OCI-LY1 (cell line): ENCODE data around the gene PRPF6.

ENCODE experiments used
- H2AFZ ChIP-seq: fragments of 200-600 bp; sonication (generic), shearing (Covaris generic); 2 replicates; pipeline ENCODE4 v1.6.0; 2014; ENCODE audit warnings: antibody characterized with exemption, mild to moderate bottlenecking, low read length
- H3F3A ChIP-seq: fragments of 200-600 bp; sonication (generic), shearing (Covaris generic); 2 replicates; pipeline ENCODE4 v1.6.0; 2014; ENCODE audit warnings: mild to moderate bottlenecking, antibody characterized with exemption, low read length, moderate library complexity; ENCODE audit not compliant: insufficient read depth
- H3K27ac ChIP-seq: fragments of 200-600 bp; sonication (generic); 2 replicates; pipeline ENCODE4 v1.5.1; 2014; ENCODE audit warnings: low read length, mixed run types, mild to moderate bottlenecking, low read depth; ENCODE audit not compliant: poor library complexity, severe bottlenecking
- H3K27me3 ChIP-seq: fragments of 200-600 bp; sonication (generic); 2 replicates; pipeline ENCODE4 v1.6.0; 2014; ENCODE audit warnings: antibody characterized with exemption, mild to moderate bottlenecking, low read length, moderate library complexity; ENCODE audit not compliant: insufficient read depth
- H3K36me3 ChIP-seq: fragments of 200-600 bp; sonication (generic); 2 replicates; pipeline ENCODE4 v1.6.1; 2014; ENCODE audit warnings: mild to moderate bottlenecking, antibody characterized with exemption, low read length, moderate library complexity, mixed read lengths; ENCODE audit not compliant: insufficient read depth
- H3K4me1 ChIP-seq: fragments of 200-600 bp; sonication (generic); 2 replicates; pipeline ENCODE4 v1.5.1; 2014; ENCODE audit warnings: mild to moderate bottlenecking, low read length, moderate library complexity; ENCODE audit not compliant: insufficient read depth, severe bottlenecking
- H3K4me2 ChIP-seq: fragments of 200-600 bp; sonication (generic), shearing (Covaris generic); 2 replicates; pipeline ENCODE4 v1.6.1; 2014; ENCODE audit warnings: low read length
- H3K4me3 ChIP-seq: fragments of 200-600 bp; sonication (generic); 2 replicates; pipeline ENCODE4 v1.5.1; 2014; ENCODE audit warnings: low read length, low read depth, mild to moderate bottlenecking, mixed read lengths; ENCODE audit not compliant: poor library complexity, severe bottlenecking
- H3K79me2 ChIP-seq: fragments of 200-600 bp; shearing (Covaris generic); 2 replicates; pipeline ENCODE4 v1.6.1; 2016; ENCODE audit warnings: mixed run types, low read length, mixed read lengths; ENCODE audit not compliant: insufficient read depth
- H3K9ac ChIP-seq: fragments of 200-600 bp; sonication (generic), shearing (Covaris generic); 2 replicates; pipeline ENCODE4 v1.6.1; 2014; ENCODE audit warnings: mild to moderate bottlenecking, low read length, mixed read lengths
- H3K9me2 ChIP-seq: fragments of 200-600 bp; sonication (generic), shearing (Covaris generic); 2 replicates; pipeline ENCODE4 v1.6.1; 2014; ENCODE audit warnings: low read depth, mild to moderate bottlenecking, low read length, mixed read lengths
- H3K9me3 ChIP-seq: fragments of 200-600 bp; shearing (Covaris generic); 2 replicates; pipeline ENCODE4 v1.6.1; 2014; ENCODE audit warnings: low read length, mixed read lengths
- H4K20me1 ChIP-seq: fragments of 200-600 bp; sonication (generic), shearing (Covaris generic); 2 replicates; pipeline ENCODE4 v1.6.0; 2016; ENCODE audit warnings: mild to moderate bottlenecking, low read length; ENCODE audit not compliant: insufficient read depth
- CTCF ChIP-seq: fragments of 200-600 bp; sonication (generic), shearing (Covaris generic); IDR thresholded peaks from 2 replicates; pipeline ENCODE4 v1.5.1; 2017; ENCODE audit warnings: mild to moderate bottlenecking, antibody characterized with exemption, low read length, moderate library complexity, mixed read lengths
- EZH2 ChIP-seq: fragments of 200-600 bp; sonication (generic), shearing (Covaris generic); IDR thresholded peaks from 2 replicates; pipeline ENCODE4 v1.8.0; 2017; ENCODE audit warnings: borderline replicate concordance, mixed run types, mild to moderate bottlenecking, antibody characterized with exemption, low read length, moderate library complexity, mixed read lengths

Gene PRPF6

GRCh38 chr20:63933646-63934045, 47.3 kb upstream of the PRPF6 start:
- no peak overlapping the region for H3K9ac ChIP-seq
- H2AFZ ChIP-seq = no peak overlapping the region
- H3F3A ChIP-seq = no peaks in the 10 kb centered on the region
- no peak overlapping the region for H3K27ac ChIP-seq
- no peak overlapping the region for H3K4me2 ChIP-seq
- no peaks in the 10 kb centered on the region for H3K9me2 ChIP-seq
- no peaks in the 10 kb centered on the region for H3K79me2 ChIP-seq
- H4K20me1 ChIP-seq = no peaks in the 10 kb centered on the region
- H3K36me3 ChIP-seq = peaks cover 77% of the 10 kb centered on the region
- no peak for TF ChIP-seq CTCF
- TF ChIP-seq EZH2 = no peak
- no peaks in the 10 kb centered on the region for H3K27me3 ChIP-seq
- no peak overlapping the region for H3K4me3 ChIP-seq
- H3K4me1 ChIP-seq = no peaks in the 10 kb centered on the region
- H3K9me3 ChIP-seq = no peaks in the 10 kb centered on the region

GRCh38 chr20:63934271-63935068, 46.5 kb upstream of the PRPF6 start:
- Histone ChIP-seq H3K9me2 (no peaks in the 10 kb centered on the region), H2AFZ (no peak overlapping the region), H3K9ac (no peak overlapping the region), H3K79me2 (no peaks in the 10 kb centered on the region), H3K9me3 (no peaks in the 10 kb centered on the region), H3K36me3 (peaks cover 76% of the 10 kb centered on the region), H3K27me3 (no peaks in the 10 kb centered on the region), H3K4me2 (no peak overlapping the region), H3F3A (no peaks in the 10 kb centered on the region), H3K4me3 (no peak overlapping the region), H3K27ac (no peak overlapping the region), H4K20me1 (no peaks in the 10 kb centered on the region), H3K4me1 (no peaks in the 10 kb centered on the region)
- TF ChIP-seq CTCF (peak; percentile 63), EZH2 (no peak)

GRCh38 chr20:63935447-63935846, 45.5 kb upstream of the PRPF6 start:
- Histone ChIP-seq H3K9me2 (no peaks in the 10 kb centered on the region), H3F3A (no peaks in the 10 kb centered on the region), H3K9me3 (no peaks in the 10 kb centered on the region), H3K4me3 (no peak overlapping the region), H3K36me3 (peaks cover 73% of the 10 kb centered on the region), H3K27ac (no peak overlapping the region), H3K4me1 (no peaks in the 10 kb centered on the region), H3K4me2 (no peak overlapping the region), H3K9ac (no peak overlapping the region), H3K27me3 (no peaks in the 10 kb centered on the region), H4K20me1 (no peaks in the 10 kb centered on the region), H3K79me2 (no peaks in the 10 kb centered on the region), H2AFZ (no peak overlapping the region)
- TF ChIP-seq EZH2 (no peak), CTCF (no peak)
